ENCODE measurements around the gene ATP6V0E2. TPM values are rescaled to one million over a fixed set of nuclear protein-coding genes. Genes with fewer than 3 reads are reported as not detected.

The ATP6V0E2 gene
- total and polyA plus RNA-seq, 9 donors, result 10.0 to 19.6 (median 12.5) TPM

DNA sequence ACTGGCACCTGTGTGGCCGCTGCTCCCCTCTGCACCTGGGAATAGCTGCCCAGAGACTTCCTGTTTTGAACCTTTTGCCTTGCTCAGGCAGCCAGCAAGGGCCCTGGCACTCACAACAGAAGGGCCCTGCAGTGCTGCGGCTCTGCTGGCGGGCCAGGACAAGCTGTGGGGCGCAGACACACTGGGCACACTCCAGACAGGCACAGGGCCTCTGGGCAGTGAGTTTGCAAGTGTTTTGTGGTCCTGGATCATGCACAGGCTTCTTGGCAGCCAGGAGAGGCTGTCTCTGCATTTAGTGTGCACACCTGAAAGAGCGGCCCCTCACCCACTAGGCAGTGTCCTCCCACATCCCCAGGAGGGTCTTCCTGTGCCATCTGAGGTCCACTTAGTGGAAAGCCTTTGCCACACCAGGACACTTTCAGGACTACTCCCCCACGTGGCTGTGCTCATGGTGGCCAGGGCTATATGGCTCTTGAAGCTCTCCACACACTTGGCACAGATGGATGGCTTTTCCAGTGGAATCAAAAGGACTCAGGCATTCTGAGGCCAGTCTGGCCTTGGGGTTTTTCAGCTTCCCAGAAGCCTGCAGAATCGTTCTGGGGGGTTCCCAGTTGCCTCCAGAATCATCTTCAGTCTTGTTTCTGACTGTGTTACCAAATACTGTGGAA, 5.0 kb upstream of the ATP6V0E2 start:
- no peaks in the 10 kb centered on the region for H3K4me1 ChIP-seq (ENCODE audit: insufficient read depth)
- intact Hi-C loops (cut with DNase I), result no loop called here
- no peak overlapping the region for H3K4me3 ChIP-seq
- 75 to 82% (median 77%) methylated on average over 6 to 7 of the region's 7 CpGs for WGBS, 3 donors
- no peak for DNase-seq
- TF ChIP-seq, protein P1, sequence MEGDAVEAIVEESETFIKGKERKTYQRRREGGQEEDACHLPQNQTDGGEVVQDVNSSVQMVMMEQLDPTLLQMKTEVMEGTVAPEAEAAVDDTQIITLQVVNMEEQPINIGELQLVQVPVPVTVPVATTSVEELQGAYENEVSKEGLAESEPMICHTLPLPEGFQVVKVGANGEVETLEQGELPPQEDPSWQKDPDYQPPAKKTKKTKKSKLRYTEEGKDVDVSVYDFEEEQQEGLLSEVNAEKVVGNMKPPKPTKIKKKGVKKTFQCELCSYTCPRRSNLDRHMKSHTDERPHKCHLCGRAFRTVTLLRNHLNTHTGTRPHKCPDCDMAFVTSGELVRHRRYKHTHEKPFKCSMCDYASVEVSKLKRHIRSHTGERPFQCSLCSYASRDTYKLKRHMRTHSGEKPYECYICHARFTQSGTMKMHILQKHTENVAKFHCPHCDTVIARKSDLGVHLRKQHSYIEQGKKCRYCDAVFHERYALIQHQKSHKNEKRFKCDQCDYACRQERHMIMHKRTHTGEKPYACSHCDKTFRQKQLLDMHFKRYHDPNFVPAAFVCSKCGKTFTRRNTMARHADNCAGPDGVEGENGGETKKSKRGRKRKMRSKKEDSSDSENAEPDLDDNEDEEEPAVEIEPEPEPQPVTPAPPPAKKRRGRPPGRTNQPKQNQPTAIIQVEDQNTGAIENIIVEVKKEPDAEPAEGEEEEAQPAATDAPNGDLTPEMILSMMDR (IDR thresholded peaks at IDR 0.05), result no peak
- no peaks in the 10 kb centered on the region for H3K27me3 ChIP-seq
- no peak overlapping the region for H3K27ac ChIP-seq
- no peaks in the 10 kb centered on the region for H3K36me3 ChIP-seq
- H3K9me3 ChIP-seq, result no peaks in the 10 kb centered on the region

DNA sequence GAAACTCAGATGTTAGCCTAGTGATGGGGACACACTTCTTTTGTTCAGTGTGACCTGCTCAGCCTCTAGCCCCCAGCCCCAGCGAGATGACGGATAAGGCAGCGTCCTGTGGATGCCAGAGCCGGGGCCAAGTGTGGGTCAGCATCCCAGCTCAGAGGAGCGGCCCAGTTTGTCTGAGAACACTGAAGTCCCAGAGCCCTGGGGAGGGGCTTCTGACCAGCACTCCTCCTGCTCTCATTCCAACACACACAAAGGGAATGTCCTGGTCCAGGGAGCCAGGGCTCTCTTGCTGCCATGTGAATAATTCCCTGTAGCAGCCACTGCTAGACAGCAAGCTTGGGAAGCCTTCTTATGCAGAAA, 4.5 kb upstream of the ATP6V0E2 start:
- Histone ChIP-seq H3K4me3 (no peak overlapping the region), H3K9me3 (no peaks in the 10 kb centered on the region), H3K27ac (no peak overlapping the region), H3K36me3 (no peaks in the 10 kb centered on the region), H3K27me3 (no peaks in the 10 kb centered on the region), H3K4me1 (ENCODE audit: insufficient read depth) (peaks cover 3% of the 10 kb centered on the region)
- DNase-seq, result no peak
- TF ChIP-seq, protein P1 (IDR thresholded peaks at IDR 0.05), result no peak
- no peak for TF ChIP-seq EP300 (IDR thresholded peaks at IDR 0.05)
- no peak for TF ChIP-seq POLR2A (IDR thresholded peaks at IDR 0.05)
- intact Hi-C loops (cut with DNase I), result no loop called here
- WGBS, 3 donors, result 86 to 94% (median 87%) methylated on average over 5 of the region's 5 CpGs

DNA sequence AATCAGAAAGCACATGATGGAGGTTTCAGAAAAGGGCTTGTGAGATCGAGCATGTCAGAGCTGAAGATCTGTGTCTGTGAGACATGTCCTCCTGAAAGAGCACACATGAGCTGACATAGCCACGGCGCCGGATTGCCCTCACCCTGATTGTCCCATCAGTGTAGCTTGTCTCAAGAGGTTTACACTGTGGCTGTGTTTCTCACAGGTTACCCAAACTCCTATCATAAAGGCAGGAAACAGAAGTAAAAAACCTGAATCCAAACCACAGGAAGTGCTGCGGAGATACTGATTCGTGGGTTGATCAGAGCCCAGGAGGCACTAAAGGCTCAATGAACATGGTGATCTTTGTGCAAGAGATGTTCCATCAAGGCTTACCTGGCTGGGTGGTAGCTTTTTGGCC, 3.9 kb upstream of the ATP6V0E2 start:
- TF ChIP-seq, protein P1 (IDR thresholded peaks at IDR 0.05), result no peak
- TF ChIP-seq EP300 (IDR thresholded peaks at IDR 0.05), result no peak
- no peak for TF ChIP-seq POLR2A (IDR thresholded peaks at IDR 0.05)
- intact Hi-C loops (cut with DNase I), result loop anchor here in 1 of 4 donors (5.0 to 10.0 kb wide), 2 partner anchors 497 to 535 kb away; partner anchors contain the start of gene REPIN1
- Histone ChIP-seq H3K27me3 (no peaks in the 10 kb centered on the region), H3K9me3 (no peaks in the 10 kb centered on the region), H3K4me1 (ENCODE audit: insufficient read depth) (peaks cover 3% of the 10 kb centered on the region), H3K27ac (no peak overlapping the region), H3K4me3 (no peak overlapping the region), H3K36me3 (no peaks in the 10 kb centered on the region)
- DNase-seq, result no peak
- WGBS, 3 donors, result 73 to 91% (median 87%) methylated on average over 6 of the region's 6 CpGs

DNA sequence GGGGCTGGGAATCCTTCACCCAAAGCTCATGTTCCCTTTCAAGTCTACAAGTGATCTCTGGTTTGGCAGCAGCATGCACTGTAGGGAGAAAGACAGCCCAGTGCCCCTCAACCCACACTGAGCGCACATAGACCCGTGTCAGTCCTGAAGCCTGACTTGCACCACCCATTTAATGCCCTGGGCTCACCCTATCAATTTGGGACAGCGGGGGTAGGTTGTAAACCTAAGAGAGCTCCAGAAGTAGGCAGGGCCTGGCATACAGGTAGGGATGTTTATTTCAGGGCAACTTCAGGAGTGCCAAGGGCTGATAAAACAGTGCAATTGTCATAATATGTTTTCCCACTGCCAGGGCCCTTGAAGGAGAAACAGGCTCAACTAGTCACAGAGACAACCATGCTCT, 3.5 kb upstream of the ATP6V0E2 start:
- H3K4me3 ChIP-seq, result no peak overlapping the region
- H3K36me3 ChIP-seq, result no peaks in the 10 kb centered on the region
- no peak for DNase-seq
- TF ChIP-seq, protein P1 (IDR thresholded peaks at IDR 0.05), result no peak
- TF ChIP-seq POLR2A (IDR thresholded peaks at IDR 0.05) (no peak), EP300 (IDR thresholded peaks at IDR 0.05) (no peak)
- WGBS, 3 donors, result 86 to 96% (median 91%) methylated on average over 3 of the region's 3 CpGs
- no peak overlapping the region for H3K27ac ChIP-seq
- intact Hi-C loops (cut with DNase I), result loop anchor here in 1 of 4 donors (5.0 to 10.0 kb wide), 2 partner anchors 497 to 535 kb away; partner anchors contain the start of gene REPIN1
- H3K27me3 ChIP-seq, result no peaks in the 10 kb centered on the region
- peaks cover 3% of the 10 kb centered on the region for H3K4me1 ChIP-seq (ENCODE audit: insufficient read depth)
- H3K9me3 ChIP-seq, result no peaks in the 10 kb centered on the region

Measured in ovary (tissue), 9 donors.